ENCODE results near the gene TRIML2. TPM values are rescaled to one million over a fixed set of nuclear protein-coding genes. Genes with fewer than 3 reads are reported as not detected.

The TRIML2 gene
- total and polyA plus RNA-seq, 2 of the 13 experiments (the other 11 are each of a cell fraction or from before 2014, with no cell fraction given): not detected

DNA sequence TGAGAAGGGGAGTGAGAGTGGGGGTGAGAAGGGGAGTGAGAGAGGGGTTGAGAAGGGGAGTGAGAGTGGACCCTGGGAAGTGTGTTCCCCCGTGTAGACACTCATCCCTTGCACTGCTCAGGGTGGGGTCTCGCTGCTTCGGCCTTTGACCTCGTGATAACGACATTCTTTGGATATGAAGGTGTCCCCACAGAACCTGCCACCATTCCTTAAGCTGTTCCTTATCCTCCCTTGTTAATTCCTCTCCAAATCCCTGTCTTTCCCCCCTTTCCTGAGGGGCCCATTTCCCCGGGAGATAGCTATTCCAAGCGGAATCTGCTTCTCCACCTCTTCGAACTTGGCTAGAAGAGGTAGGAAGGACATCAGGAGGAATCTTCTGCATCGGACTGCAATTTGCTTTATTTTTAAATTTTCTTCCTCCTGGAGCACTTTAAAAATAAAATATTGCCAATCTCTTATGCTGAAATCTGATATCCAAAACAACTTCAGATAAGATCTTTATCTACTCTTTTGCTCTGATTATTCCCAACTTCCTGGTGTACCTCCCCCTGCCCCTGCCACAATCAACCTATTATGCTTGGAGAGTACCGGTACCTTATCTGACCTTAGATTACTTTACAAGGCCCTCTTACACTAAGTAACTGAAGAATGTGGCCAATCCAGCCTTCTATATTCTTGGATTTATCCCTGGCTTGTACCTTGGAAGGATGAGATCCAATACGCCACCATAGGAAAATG, 45.4 kb upstream of the TRIML2 start:
- H3K27me3 ChIP-seq (ENCODE audit: control insufficient read depth in 1 of 2, insufficient read depth in 2 of 2, low read length in 2 of 2): no peaks in the 10 kb centered on the region
- H2AFZ ChIP-seq (ENCODE audit: low read length): no peak overlapping the region
- FAIRE-seq: no peak
- ChIA-PET CTCF (ENCODE audit: low intra/inter-chr PET ratio, low total read pairs) (no interaction called here), POLR2A (no interaction called here)
- H3K9me3 ChIP-seq (ENCODE audit: low read length): peaks cover 8% of the 10 kb centered on the region; the same call in 1 of the 2 replicates
- no peaks in the 10 kb centered on the region for H4K20me1 ChIP-seq (ENCODE audit: insufficient read depth, low read length)
- H3K9ac ChIP-seq (ENCODE audit: insufficient read depth, low read depth, low read length): no peak overlapping the region
- TF ChIP-seq ZNF20 (CRISPR knock-in tag; IDR thresholded peaks at IDR 0.05) (no peak), ZNF839 (CRISPR knock-in tag; IDR thresholded peaks at IDR 0.05; ENCODE audit: borderline replicate concordance) (no peak), SMARCE1 (IDR thresholded peaks at IDR 0.05; ENCODE audit: borderline replicate concordance) (no peak), ZNF672 (CRISPR knock-in tag; IDR thresholded peaks at IDR 0.05) (no peak), PAF1 (CRISPR knock-in tag; IDR thresholded peaks at IDR 0.05) (no peak)
- no peaks in the 10 kb centered on the region for H3K36me3 ChIP-seq (replicated peaks in 1 of 2; ENCODE audit: control insufficient read depth in 1 of 2, insufficient read depth in 2 of 2, low read length in 2 of 2)
- no peak for DNase-seq (ENCODE audit: low spot score)
- H3K4me3 ChIP-seq (replicated peaks in 1 of 3; ENCODE audit: insufficient read depth in 1 of 3, low read depth in 2 of 3, low read length in 3 of 3): no peak overlapping the region
- H3K27ac ChIP-seq (ENCODE audit: extremely low read length, insufficient read depth, low read length): no peak overlapping the region
- H3K4me2 ChIP-seq (ENCODE audit: low read depth, low read length): no peak overlapping the region
- no peaks in the 10 kb centered on the region for H3K79me2 ChIP-seq (ENCODE audit: insufficient read depth, low read length)
- intact Hi-C loops (cut with micrococcal nuclease; ENCODE audit: unreplicated experiment): no loop called here
- BruUV-seq (replicated peaks): no TSS peak
- H3K4me1 ChIP-seq (ENCODE audit: insufficient read depth, low read length): no peaks in the 10 kb centered on the region
- in situ Hi-C loops (cut with HindIII; ENCODE audit: extremely low pct_ligation_motif_present, low pct_unique_long_range_greater_than_20kb): no loop called here
- WGBS (ENCODE audit: low lambda C conversion rate): 14% methylated on average over 11 of the region's 11 CpGs
- ATAC-seq: no peak

DNA sequence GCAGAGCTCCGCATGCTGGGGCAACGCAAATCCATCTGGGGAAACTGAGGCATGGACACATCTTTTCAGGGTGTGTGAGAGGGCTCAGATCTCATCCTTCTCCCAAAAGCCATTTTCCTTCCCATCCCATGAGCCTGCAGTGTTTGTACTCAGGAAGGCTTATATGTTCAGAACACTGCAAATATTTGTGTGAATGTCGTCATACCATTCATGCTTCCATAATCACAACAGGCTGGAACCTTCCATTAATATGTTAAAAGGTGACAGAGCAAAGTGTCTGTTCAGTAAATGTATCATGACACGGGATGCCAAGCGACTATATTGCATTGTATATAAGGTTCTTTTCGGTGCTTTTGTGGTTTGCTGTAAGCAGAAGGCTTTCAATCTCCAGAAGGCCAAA, 38.4 kb upstream of the TRIML2 start:
- Histone ChIP-seq H3K27ac (ENCODE audit: extremely low read length, insufficient read depth, low read length) (no peak overlapping the region), H3K4me1 (ENCODE audit: insufficient read depth, low read length) (no peaks in the 10 kb centered on the region), H3K79me2 (ENCODE audit: insufficient read depth, low read length) (no peaks in the 10 kb centered on the region), H3K9me3 (ENCODE audit: low read length) (peaks cover 8% of the 10 kb centered on the region; the same call in 1 of the 2 replicates), H2AFZ (ENCODE audit: low read length) (no peak overlapping the region), H3K4me3 (replicated peaks in 1 of 3; ENCODE audit: insufficient read depth in 1 of 3, low read depth in 2 of 3, low read length in 3 of 3) (no peak overlapping the region), H3K36me3 (replicated peaks in 1 of 2; ENCODE audit: control insufficient read depth in 1 of 2, insufficient read depth in 2 of 2, low read length in 2 of 2) (no peaks in the 10 kb centered on the region), H3K4me2 (ENCODE audit: low read depth, low read length) (no peak overlapping the region), H4K20me1 (ENCODE audit: insufficient read depth, low read length) (no peaks in the 10 kb centered on the region), H3K9ac (ENCODE audit: insufficient read depth, low read depth, low read length) (no peak overlapping the region), H3K27me3 (ENCODE audit: control insufficient read depth in 1 of 2, insufficient read depth in 2 of 2, low read length in 2 of 2) (0 out of 5 replicates have a peak, but pooled peaks cover 0 to 6% of the 10 kb centered on the region in 2 experiments)
- BruUV-seq (replicated peaks): no TSS peak
- intact Hi-C loops (cut with micrococcal nuclease; ENCODE audit: unreplicated experiment): no loop called here
- 37% methylated on average over 6 of the region's 6 CpGs for WGBS (ENCODE audit: low lambda C conversion rate)
- in situ Hi-C loops (cut with HindIII; ENCODE audit: extremely low pct_ligation_motif_present, low pct_unique_long_range_greater_than_20kb): no loop called here
- no peak for FAIRE-seq
- ATAC-seq: no peak
- POLR2A ChIA-PET: no interaction called here
- no peak for DNase-seq (ENCODE audit: low spot score)
- CTCF ChIA-PET (ENCODE audit: low intra/inter-chr PET ratio, low total read pairs): no interaction called here
- TF ChIP-seq, protein P1, sequence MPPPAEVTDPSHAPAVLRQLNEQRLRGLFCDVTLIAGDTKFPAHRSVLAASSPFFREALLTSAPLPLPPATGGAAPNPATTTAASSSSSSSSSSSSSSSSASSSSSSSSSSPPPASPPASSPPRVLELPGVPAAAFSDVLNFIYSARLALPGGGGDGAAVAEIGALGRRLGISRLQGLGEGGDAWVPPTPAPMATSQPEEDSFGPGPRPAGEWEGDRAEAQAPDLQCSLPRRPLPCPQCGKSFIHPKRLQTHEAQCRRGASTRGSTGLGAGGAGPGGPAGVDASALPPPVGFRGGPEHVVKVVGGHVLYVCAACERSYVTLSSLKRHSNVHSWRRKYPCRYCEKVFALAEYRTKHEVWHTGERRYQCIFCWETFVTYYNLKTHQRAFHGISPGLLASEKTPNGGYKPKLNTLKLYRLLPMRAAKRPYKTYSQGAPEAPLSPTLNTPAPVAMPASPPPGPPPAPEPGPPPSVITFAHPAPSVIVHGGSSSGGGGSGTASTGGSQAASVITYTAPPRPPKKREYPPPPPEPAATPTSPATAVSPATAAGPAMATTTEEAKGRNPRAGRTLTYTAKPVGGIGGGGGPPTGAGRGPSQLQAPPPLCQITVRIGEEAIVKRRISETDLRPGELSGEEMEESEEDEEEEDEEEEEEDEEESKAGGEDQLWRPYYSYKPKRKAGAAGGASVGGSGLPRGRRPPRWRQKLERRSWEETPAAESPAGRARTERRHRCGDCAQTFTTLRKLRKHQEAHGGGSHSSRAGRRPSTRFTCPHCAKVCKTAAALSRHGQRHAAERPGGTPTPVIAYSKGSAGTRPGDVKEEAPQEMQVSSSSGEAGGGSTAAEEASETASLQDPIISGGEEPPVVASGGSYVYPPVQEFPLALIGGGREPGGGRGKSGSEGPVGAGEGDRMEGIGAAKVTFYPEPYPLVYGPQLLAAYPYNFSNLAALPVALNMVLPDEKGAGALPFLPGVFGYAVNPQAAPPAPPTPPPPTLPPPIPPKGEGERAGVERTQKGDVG (CRISPR knock-in tag; IDR thresholded peaks at IDR 0.05; ENCODE audit: borderline replicate concordance): no peak
- TF ChIP-seq PAX8 (CRISPR knock-in tag; IDR thresholded peaks at IDR 0.05; ENCODE audit: borderline replicate concordance): no peak
- TF ChIP-seq, protein P2, sequence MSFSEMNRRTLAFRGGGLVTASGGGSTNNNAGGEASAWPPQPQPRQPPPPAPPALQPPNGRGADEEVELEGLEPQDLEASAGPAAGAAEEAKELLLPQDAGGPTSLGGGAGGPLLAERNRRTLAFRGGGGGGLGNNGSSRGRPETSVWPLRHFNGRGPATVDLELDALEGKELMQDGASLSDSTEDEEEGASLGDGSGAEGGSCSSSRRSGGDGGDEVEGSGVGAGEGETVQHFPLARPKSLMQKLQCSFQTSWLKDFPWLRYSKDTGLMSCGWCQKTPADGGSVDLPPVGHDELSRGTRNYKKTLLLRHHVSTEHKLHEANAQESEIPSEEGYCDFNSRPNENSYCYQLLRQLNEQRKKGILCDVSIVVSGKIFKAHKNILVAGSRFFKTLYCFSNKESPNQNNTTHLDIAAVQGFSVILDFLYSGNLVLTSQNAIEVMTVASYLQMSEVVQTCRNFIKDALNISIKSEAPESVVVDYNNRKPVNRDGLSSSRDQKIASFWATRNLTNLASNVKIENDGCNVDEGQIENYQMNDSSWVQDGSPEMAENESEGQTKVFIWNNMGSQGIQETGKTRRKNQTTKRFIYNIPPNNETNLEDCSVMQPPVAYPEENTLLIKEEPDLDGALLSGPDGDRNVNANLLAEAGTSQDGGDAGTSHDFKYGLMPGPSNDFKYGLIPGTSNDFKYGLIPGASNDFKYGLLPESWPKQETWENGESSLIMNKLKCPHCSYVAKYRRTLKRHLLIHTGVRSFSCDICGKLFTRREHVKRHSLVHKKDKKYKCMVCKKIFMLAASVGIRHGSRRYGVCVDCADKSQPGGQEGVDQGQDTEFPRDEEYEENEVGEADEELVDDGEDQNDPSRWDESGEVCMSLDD (CRISPR knock-in tag; IDR thresholded peaks at IDR 0.05; ENCODE audit: borderline replicate concordance): no peak
- TF ChIP-seq, protein P3, sequence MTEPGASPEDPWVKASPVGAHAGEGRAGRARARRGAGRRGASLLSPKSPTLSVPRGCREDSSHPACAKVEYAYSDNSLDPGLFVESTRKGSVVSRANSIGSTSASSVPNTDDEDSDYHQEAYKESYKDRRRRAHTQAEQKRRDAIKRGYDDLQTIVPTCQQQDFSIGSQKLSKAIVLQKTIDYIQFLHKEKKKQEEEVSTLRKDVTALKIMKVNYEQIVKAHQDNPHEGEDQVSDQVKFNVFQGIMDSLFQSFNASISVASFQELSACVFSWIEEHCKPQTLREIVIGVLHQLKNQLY (CRISPR knock-in tag; IDR thresholded peaks at IDR 0.05): no peak
- TF ChIP-seq, protein P4, sequence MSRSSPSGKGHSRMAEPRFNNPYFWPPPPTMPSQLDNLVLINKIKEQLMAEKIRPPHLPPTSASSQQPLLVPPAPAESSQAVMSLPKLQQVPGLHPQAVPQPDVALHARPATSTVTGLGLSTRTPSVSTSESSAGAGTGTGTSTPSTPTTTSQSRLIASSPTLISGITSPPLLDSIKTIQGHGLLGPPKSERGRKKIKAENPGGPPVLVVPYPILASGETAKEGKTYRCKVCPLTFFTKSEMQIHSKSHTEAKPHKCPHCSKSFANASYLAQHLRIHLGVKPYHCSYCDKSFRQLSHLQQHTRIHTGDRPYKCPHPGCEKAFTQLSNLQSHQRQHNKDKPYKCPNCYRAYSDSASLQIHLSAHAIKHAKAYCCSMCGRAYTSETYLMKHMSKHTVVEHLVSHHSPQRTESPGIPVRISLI (CRISPR knock-in tag; IDR thresholded peaks at IDR 0.05; ENCODE audit: borderline replicate concordance): no peak

Measured in HepG2 (cell line).